Breast epithelium (tissue), 3 donors: Measurements from ENCODE around the gene TMEM203.

Experiments used
- CTCF ChIP-seq, 3 donors: fragments of 450-650 bp; IDR thresholded peaks; one replicate each; pipeline ENCODE4 v1.5.1; 2016 to 2017; ENCODE audit warnings: antibody characterized with exemption in 3 of 3, mild to moderate bottlenecking in 3 of 3, moderate library complexity in 3 of 3
- POLR2AphosphoS5 ChIP-seq, 3 donors: sonication (generic); formaldehyde crosslinking; IDR thresholded peaks; one replicate each; pipeline ENCODE4 v1.6.1; 2017; ENCODE audit warnings: antibody characterized with exemption in 3 of 3

- TF ChIP-seq CTCF (IDR thresholded peaks at IDR 0.05) (no peak), POLR2AphosphoS5 (IDR thresholded peaks at IDR 0.05) (no peak)
Measured at GRCh38 chr9:137175345-137175961, 30.0 kb downstream of the TMEM203 start.
